Measurements from ENCODE around the gene ANKS3. TPM values are rescaled to one million over a fixed set of nuclear protein-coding genes. Genes with fewer than 3 reads are reported as not detected.

The ANKS3 gene
- total and polyA plus RNA-seq, 9 donors, result 12.0 to 19.6 (median 16.3) TPM

- 85% methylated on average over 20 of the region's 20 CpGs for WGBS (ENCODE audit: insufficient coverage)
- H3K27ac ChIP-seq (ENCODE audit: low read length), result no peak overlapping the region
- H3K4me3 ChIP-seq (ENCODE audit: low read length), result no peak overlapping the region
- H3K36me3 ChIP-seq (ENCODE audit: control insufficient read depth, insufficient read depth, low read length), result peaks cover 72% of the 10 kb centered on the region
- no peaks in the 10 kb centered on the region for H3K27me3 ChIP-seq (ENCODE audit: control insufficient read depth, insufficient read depth, low read length)
- peaks cover 6% of the 10 kb centered on the region for H3K4me1 ChIP-seq (ENCODE audit: control insufficient read depth, insufficient read depth, low read length)
- H3K9me3 ChIP-seq (replicated peaks; ENCODE audit: control insufficient read depth, low read depth, low read length), result no peaks in the 10 kb centered on the region
- DNase-seq, result no peak
Observed at GRCh38 chr16:4666537-4667202, 67.4 kb downstream of the ANKS3 start.

DNA sequence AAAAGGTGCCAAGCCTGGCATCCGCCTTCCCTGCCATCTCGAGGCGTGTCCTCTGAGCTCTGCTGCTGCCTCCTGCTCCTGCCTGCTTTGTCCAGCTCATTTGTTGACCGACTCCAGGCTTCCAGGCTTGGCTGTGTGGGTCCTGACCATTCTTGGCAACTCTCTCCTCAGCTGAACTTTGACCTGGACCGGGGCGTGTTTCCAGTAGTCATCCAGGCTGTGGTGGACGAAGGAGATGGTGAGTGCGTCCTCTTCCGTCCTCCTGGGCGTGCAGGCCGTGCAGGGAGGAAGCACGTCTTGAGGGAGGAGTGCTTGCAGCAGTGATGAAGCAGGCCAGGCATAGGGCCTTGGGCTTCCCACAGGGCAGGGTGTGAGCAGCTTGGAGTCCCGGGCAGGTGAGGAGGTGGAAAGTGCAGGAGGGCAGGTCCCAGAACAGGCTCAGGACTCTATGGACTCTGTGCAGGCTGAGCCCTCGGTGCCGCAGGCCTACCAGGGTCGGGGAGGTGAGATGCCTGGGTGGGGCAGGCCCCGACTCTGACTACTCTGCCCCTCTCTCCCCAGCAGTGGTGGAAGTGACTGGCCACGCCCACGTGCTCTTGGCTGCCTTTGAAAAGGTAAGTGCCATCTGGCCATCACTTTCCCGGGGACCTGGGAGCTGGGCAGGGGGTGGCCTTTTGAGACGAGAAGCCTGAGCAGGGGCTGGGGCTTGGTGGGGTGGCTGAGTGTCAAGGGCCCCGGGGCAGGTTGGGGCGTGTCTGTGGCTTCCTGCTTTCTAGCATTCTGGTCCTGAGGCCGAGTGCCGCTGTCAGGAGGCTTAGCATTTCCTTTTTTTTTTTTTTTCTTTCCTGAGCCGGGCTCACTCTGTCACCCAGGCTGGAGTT lies 69.3 kb downstream of the ANKS3 start:
- no peaks in the 10 kb centered on the region for H3K27me3 ChIP-seq (ENCODE audit: control insufficient read depth, insufficient read depth, low read length)
- no peak overlapping the region for H3K4me3 ChIP-seq (ENCODE audit: low read length)
- no peak overlapping the region for H3K27ac ChIP-seq (ENCODE audit: low read length)
- peaks cover 6% of the 10 kb centered on the region for H3K4me1 ChIP-seq (ENCODE audit: control insufficient read depth, insufficient read depth, low read length)
- no peak for DNase-seq
- 64% methylated on average over 16 of the region's 26 CpGs for WGBS (ENCODE audit: insufficient coverage)
- peaks cover 71% of the 10 kb centered on the region for H3K36me3 ChIP-seq (ENCODE audit: control insufficient read depth, insufficient read depth, low read length)
- no peaks in the 10 kb centered on the region for H3K9me3 ChIP-seq (replicated peaks; ENCODE audit: control insufficient read depth, low read depth, low read length)

- Histone ChIP-seq H3K27me3 (ENCODE audit: control insufficient read depth, insufficient read depth, low read length) (no peaks in the 10 kb centered on the region), H3K36me3 (ENCODE audit: control insufficient read depth, insufficient read depth, low read length) (peaks cover 72% of the 10 kb centered on the region), H3K9me3 (replicated peaks; ENCODE audit: control insufficient read depth, low read depth, low read length) (no peaks in the 10 kb centered on the region), H3K27ac (ENCODE audit: low read length) (no peak overlapping the region), H3K4me3 (ENCODE audit: low read length) (no peak overlapping the region), H3K4me1 (ENCODE audit: control insufficient read depth, insufficient read depth, low read length) (peaks cover 6% of the 10 kb centered on the region)
- DNase-seq, result peak; percentile 82
- WGBS (ENCODE audit: insufficient coverage), result 79% methylated on average over 25 of the region's 25 CpGs
Observed at GRCh38 chr16:4663777-4664465, 70.2 kb downstream of the ANKS3 start.

DNA sequence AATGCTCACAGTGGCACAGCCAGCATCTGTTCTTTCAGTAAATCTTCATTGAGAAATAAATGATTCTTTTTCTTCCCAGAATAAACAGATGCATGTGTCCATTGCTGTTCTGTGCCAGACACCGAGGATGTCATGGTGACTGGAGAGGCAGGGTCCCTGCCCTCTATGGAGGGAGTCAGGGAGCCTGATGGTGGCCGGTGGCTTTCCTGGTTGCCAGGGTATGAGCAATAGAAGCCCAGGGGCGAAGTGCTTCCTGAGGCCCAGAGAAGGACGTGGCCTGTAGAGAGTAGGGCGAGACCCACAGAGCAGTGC lies 70.7 kb downstream of the ANKS3 start:
- WGBS (ENCODE audit: insufficient coverage), result 86% methylated on average over 5 of the region's 5 CpGs
- Histone ChIP-seq H3K4me3 (ENCODE audit: low read length) (no peak overlapping the region), H3K27ac (ENCODE audit: low read length) (no peak overlapping the region), H3K9me3 (replicated peaks; ENCODE audit: control insufficient read depth, low read depth, low read length) (no peaks in the 10 kb centered on the region), H3K4me1 (ENCODE audit: control insufficient read depth, insufficient read depth, low read length) (peaks cover 6% of the 10 kb centered on the region), H3K27me3 (ENCODE audit: control insufficient read depth, insufficient read depth, low read length) (no peaks in the 10 kb centered on the region), H3K36me3 (ENCODE audit: control insufficient read depth, insufficient read depth, low read length) (peaks cover 76% of the 10 kb centered on the region)
- DNase-seq, result no peak

- H3K36me3 ChIP-seq (ENCODE audit: control insufficient read depth, insufficient read depth, low read length), result peaks cover 73% of the 10 kb centered on the region
- WGBS (ENCODE audit: insufficient coverage), result 80% methylated on average over 7 of the region's 11 CpGs
- H3K9me3 ChIP-seq (replicated peaks; ENCODE audit: control insufficient read depth, low read depth, low read length), result no peaks in the 10 kb centered on the region
Observed at GRCh38 chr16:4661661-4662060, 72.4 kb downstream of the ANKS3 start.

DNA sequence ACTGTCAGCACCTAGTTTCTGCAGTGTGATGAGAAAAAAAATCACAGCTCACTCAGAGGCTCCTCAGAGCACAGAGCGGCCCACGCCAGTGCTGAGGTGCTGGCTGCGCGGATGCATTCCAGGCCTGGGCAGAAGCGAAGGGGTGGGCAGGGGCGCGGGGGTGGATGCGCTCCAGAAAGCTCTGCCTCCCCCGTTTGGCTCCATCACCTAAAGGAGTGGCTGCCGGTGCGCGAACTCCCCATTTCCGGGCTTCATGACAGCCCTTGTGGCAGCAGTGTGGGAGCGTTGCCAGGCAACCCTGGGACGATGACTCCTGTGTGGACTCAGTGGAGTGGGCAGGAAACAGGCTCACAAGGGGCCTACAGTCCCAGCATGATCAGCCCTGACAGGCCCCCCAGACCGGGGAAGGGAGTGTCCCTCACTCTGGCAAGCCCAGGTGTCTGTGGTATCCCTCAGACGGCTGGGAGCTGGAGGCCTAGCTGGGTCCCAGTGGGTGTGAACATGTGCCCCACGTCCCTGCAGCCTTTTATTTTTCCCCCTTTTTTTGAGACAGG lies 73.5 kb downstream of the ANKS3 start:
- Histone ChIP-seq H3K27me3 (ENCODE audit: control insufficient read depth, insufficient read depth, low read length) (no peaks in the 10 kb centered on the region), H3K4me3 (ENCODE audit: low read length) (no peak overlapping the region), H3K36me3 (ENCODE audit: control insufficient read depth, insufficient read depth, low read length) (peaks cover 75% of the 10 kb centered on the region), H3K9me3 (replicated peaks; ENCODE audit: control insufficient read depth, low read depth, low read length) (no peaks in the 10 kb centered on the region), H3K4me1 (ENCODE audit: control insufficient read depth, insufficient read depth, low read length) (peaks cover 6% of the 10 kb centered on the region), H3K27ac (ENCODE audit: low read length) (no peak overlapping the region)
- 44% methylated on average over 18 of the region's 18 CpGs for WGBS (ENCODE audit: insufficient coverage)
- peak; percentile 43 for DNase-seq

More at GRCh38 chr16:4661661-4662060, 72.4 kb downstream of the ANKS3 start:
- Histone ChIP-seq H3K4me1 (ENCODE audit: control insufficient read depth, insufficient read depth, low read length) (peaks cover 6% of the 10 kb centered on the region), H3K27ac (ENCODE audit: low read length) (no peak overlapping the region), H3K27me3 (ENCODE audit: control insufficient read depth, insufficient read depth, low read length) (no peaks in the 10 kb centered on the region), H3K4me3 (ENCODE audit: low read length) (no peak overlapping the region)
- DNase-seq, result no peak

DNA sequence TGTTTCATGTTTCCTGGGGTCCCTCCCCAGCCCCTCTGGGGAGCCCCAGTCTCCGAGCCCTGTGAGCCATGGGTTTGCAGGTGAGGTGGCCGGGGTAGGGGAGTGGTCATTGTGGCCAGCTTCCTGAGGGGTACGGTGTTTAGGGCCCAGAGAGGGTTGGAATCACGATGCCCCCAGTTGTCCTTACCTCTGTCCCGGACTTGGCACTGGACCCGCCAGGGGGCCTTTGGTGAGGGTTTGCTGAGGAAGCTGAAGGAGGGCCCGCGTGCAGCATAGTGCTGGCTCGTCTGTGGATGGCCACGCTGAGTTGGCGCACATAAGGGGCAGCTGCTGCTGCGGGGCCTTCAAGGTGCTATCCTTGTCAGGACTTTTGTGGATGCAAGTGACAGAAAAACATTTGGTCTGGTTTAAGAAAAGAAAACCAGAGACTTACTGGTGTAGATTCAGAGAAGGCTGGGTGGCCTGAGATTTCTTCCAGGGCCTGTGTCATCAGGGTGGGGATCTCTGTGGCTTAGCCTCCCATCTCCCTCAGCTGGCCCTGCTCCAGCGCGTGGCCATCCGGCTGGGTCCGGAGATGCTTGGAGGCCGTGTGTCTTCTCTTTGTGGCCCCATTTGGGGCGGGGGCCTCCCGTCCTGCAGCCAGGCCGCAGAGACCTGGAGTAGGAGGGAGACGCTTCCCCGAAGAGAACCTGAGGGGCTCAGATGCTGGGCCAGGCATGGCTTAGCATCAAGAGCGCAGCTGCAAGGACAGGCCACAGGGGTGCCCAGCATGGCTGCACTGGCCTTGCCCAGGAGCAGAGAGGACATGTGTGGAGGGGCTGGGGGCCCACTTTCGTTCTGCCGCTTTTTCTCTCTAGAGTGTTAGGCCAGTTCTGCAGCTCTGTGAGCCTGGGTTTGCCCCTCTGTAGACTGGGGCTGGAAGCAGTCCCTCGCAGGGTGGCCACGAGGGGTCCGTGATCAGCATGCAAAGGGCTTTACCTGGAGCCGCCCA lies 74.4 kb downstream of the ANKS3 start:
- Histone ChIP-seq H3K4me1 (ENCODE audit: control insufficient read depth, insufficient read depth, low read length) (peaks cover 5% of the 10 kb centered on the region), H3K36me3 (ENCODE audit: control insufficient read depth, insufficient read depth, low read length) (peaks cover 76% of the 10 kb centered on the region), H3K9me3 (replicated peaks; ENCODE audit: control insufficient read depth, low read depth, low read length) (no peaks in the 10 kb centered on the region), H3K4me3 (ENCODE audit: low read length) (no peak overlapping the region), H3K27me3 (ENCODE audit: control insufficient read depth, insufficient read depth, low read length) (no peaks in the 10 kb centered on the region), H3K27ac (ENCODE audit: low read length) (no peak overlapping the region)
- DNase-seq, result no peak
- 82% methylated on average over 22 of the region's 29 CpGs for WGBS (ENCODE audit: insufficient coverage)

- H3K9me3 ChIP-seq (replicated peaks; ENCODE audit: control insufficient read depth, low read depth, low read length), result no peaks in the 10 kb centered on the region
- no peak overlapping the region for H3K27ac ChIP-seq (ENCODE audit: low read length)
- WGBS (ENCODE audit: insufficient coverage), result 85% methylated on average over 15 of the region's 25 CpGs
- H3K36me3 ChIP-seq (ENCODE audit: control insufficient read depth, insufficient read depth, low read length), result peaks cover 79% of the 10 kb centered on the region
- DNase-seq, result peak; percentile 0
- no peaks in the 10 kb centered on the region for H3K27me3 ChIP-seq (ENCODE audit: control insufficient read depth, insufficient read depth, low read length)
- no peaks in the 10 kb centered on the region for H3K4me1 ChIP-seq (ENCODE audit: control insufficient read depth, insufficient read depth, low read length)
- H3K4me3 ChIP-seq (ENCODE audit: low read length), result no peak overlapping the region
Observed at GRCh38 chr16:4656695-4657686, 77.1 kb downstream of the ANKS3 start.
